Measurements from ENCODE around the gene LPP.

The LPP gene

GRCh38 chr3:188304501-188304900, 150.5 kb downstream of the LPP start:
- no peak for DNase-seq (ENCODE audit: low read depth)

- DNase-seq (ENCODE audit: low read depth) = no peak
Observed at GRCh38 chr3:188305220-188305619, 151.3 kb downstream of the LPP start.

- DNase-seq (ENCODE audit: low read depth) = no peak
Observed at GRCh38 chr3:188306435-188307005, 152.6 kb downstream of the LPP start.

GRCh38 chr3:188309437-188310269, 155.7 kb downstream of the LPP start:
- DNase-seq (ENCODE audit: low read depth) = no peak

GRCh38 chr3:188310270-188310710, 156.3 kb downstream of the LPP start:
- no peak for DNase-seq (ENCODE audit: low read depth)

GRCh38 chr3:188315553-188315952, 161.6 kb downstream of the LPP start:
- no peak for DNase-seq (ENCODE audit: low read depth)

- no peak for DNase-seq (ENCODE audit: low read depth)
Observed at GRCh38 chr3:188316021-188316722, 162.2 kb downstream of the LPP start.

- DNase-seq (ENCODE audit: low read depth) = no peak
Observed at GRCh38 chr3:188316723-188317070, 162.7 kb downstream of the LPP start.

GRCh38 chr3:188319569-188319968, 165.6 kb downstream of the LPP start:
- DNase-seq (ENCODE audit: low read depth) = no peak

- DNase-seq (ENCODE audit: low read depth) = no peak
Observed at GRCh38 chr3:188320757-188321156, 166.8 kb downstream of the LPP start.

- no peak for DNase-seq (ENCODE audit: low read depth)
Observed at GRCh38 chr3:188321258-188321657, 167.3 kb downstream of the LPP start.

- no peak for DNase-seq (ENCODE audit: low read depth)
Observed at GRCh38 chr3:188322135-188322887, 168.4 kb downstream of the LPP start.

- DNase-seq (ENCODE audit: low read depth) = no peak
Observed at GRCh38 chr3:188323067-188323842, 169.3 kb downstream of the LPP start.

GRCh38 chr3:188326111-188326510, 172.2 kb downstream of the LPP start:
- no peak for DNase-seq (ENCODE audit: low read depth)

- no peak for DNase-seq (ENCODE audit: low read depth)
Observed at GRCh38 chr3:188326968-188327367, 173.0 kb downstream of the LPP start.

- DNase-seq (ENCODE audit: low read depth) = no peak
Observed at GRCh38 chr3:188327433-188327832, 173.5 kb downstream of the LPP start.

- no peak for DNase-seq (ENCODE audit: low read depth)
Observed at GRCh38 chr3:188330138-188330537, 176.2 kb downstream of the LPP start.

- no peak for DNase-seq (ENCODE audit: low read depth)
Observed at GRCh38 chr3:188331166-188331565, 177.2 kb downstream of the LPP start.

GRCh38 chr3:188332085-188332484, 178.1 kb downstream of the LPP start:
- no peak for DNase-seq (ENCODE audit: low read depth)

GRCh38 chr3:188335656-188336055, 181.7 kb downstream of the LPP start:
- DNase-seq (ENCODE audit: low read depth) = no peak

GRCh38 chr3:188336178-188336577, 182.2 kb downstream of the LPP start:
- no peak for DNase-seq (ENCODE audit: low read depth)

- no peak for DNase-seq (ENCODE audit: low read depth)
Observed at GRCh38 chr3:188337232-188337631, 183.3 kb downstream of the LPP start.

Data from stimulated activated CD8-positive, alpha-beta memory T cell treated with anti-CD3 and anti-CD28 coated beads, Interleukin-7, amount 100 ng/mL, for 24 hours (primary cell).